Activated naive CD4-positive, alpha-beta T cell treated with anti-CD3 and anti-CD28 coated beads for 36 hours (primary cell): ENCODE results near the gene EVA1C. TPM values are rescaled to one million over a fixed set of nuclear protein-coding genes. Genes with fewer than 3 reads are reported as not detected.
"Not testable (repeated sequence)": the region's sequence is repeated elsewhere in the genome, so short reads cannot be mapped to it uniquely, and the experiment has no call there.

Experiments used
- CTCF ChIA-PET: fragments of 350-600 bp; sonication (Branson Sonifier 250); formaldehyde crosslinking; loops from one replicate; lab custom pipeline; 2021; ENCODE audit warnings: antibody characterized with exemption; lab: Charles Lee
- DNase-seq: peaks from one replicate; pipeline ENCODE4 v3.0.0-alpha.2; 2020
- H3K27ac Mint-ChIP-seq: one replicate; pipeline ENCODE4 v1.8.0; 2021; ENCODE audit warnings: mild to moderate bottlenecking, mixed read lengths
- H3K27me3 Mint-ChIP-seq: one replicate; pipeline ENCODE4 v1.8.0; 2021; ENCODE audit warnings: low read depth, mixed read lengths
- H3K36me3 Mint-ChIP-seq: one replicate; pipeline ENCODE4 v1.8.0; 2021; ENCODE audit warnings: low read depth, mixed read lengths
- H3K4me1 Mint-ChIP-seq: one replicate; pipeline ENCODE4 v1.8.0; 2021; ENCODE audit warnings: low read depth, mixed read lengths
- H3K4me3 Mint-ChIP-seq: one replicate; pipeline ENCODE4 v1.8.0; 2021; ENCODE audit warnings: mild to moderate bottlenecking, moderate library complexity, mixed read lengths
- H3K9me3 Mint-ChIP-seq: one replicate; pipeline ENCODE4 v1.8.0; 2021; ENCODE audit warnings: mixed read lengths
- intact Hi-C: fragments of 100-400 bp; cut with micrococcal nuclease; formaldehyde crosslinking; loops from one replicate; pipeline ENCODE4 v1.15.1; 2023
- total RNA-seq, 2 experiments: library from RNA; stranded (reverse); gene quantifications; one replicate each; pipeline ENCODE4 v1.2.3, GENCODE V29; 2021

The EVA1C gene
- total RNA-seq, 2 experiments from 2014 or later = 5.3 to 5.9 TPM

- intact Hi-C loops = no loop called here
- DNase-seq = no peak
- H3K36me3 Mint-ChIP-seq = peaks cover 27% of the 10 kb centered on the region
- no peaks in the 10 kb centered on the region for H3K27me3 Mint-ChIP-seq
- peaks cover 2% of the 10 kb centered on the region for H3K4me1 Mint-ChIP-seq
- H3K27ac Mint-ChIP-seq = no peak overlapping the region
- H3K9me3 Mint-ChIP-seq = no peaks in the 10 kb centered on the region
- H3K4me3 Mint-ChIP-seq = no peak overlapping the region
- CTCF ChIA-PET = no interaction called here
Measured at GRCh38 chr21:32377991-32378390, 34.5 kb upstream of the EVA1C start.

GRCh38 chr21:32378956-32379355 is 33.5 kb upstream of the EVA1C start:
- CTCF ChIA-PET = no interaction called here
- no peaks in the 10 kb centered on the region for H3K27me3 Mint-ChIP-seq
- H3K9me3 Mint-ChIP-seq = no peaks in the 10 kb centered on the region
- DNase-seq = no peak
- H3K27ac Mint-ChIP-seq = no peak overlapping the region
- no peak overlapping the region for H3K4me3 Mint-ChIP-seq
- intact Hi-C loops = no loop called here
- peaks cover 2% of the 10 kb centered on the region for H3K4me1 Mint-ChIP-seq
- H3K36me3 Mint-ChIP-seq = peaks cover 29% of the 10 kb centered on the region

DNA sequence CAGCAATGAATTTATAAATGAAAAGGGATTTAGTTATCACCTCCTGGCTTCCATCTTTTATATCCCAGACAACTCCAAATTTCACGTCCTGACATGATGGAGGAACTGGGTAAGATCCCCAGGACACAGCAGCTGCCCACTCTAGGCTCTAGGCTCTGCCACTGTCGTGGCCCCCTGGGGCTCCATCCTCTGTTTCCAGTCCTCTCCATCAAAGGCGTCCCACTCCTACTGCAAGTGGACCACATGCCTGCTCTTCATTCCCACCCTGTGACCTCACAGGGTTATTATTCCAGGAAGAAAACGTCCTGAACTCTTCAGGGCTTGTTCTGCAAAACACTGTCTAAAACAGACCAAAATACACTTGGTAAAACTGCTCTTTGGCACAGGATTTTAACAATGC is 31.6 kb upstream of the EVA1C start:
- intact Hi-C loops = no loop called here
- Mint-ChIP-seq H3K36me3 (peaks cover 40% of the 10 kb centered on the region), H3K4me1 (peaks cover 9% of the 10 kb centered on the region), H3K4me3 (no peak overlapping the region), H3K27ac (no peak overlapping the region), H3K27me3 (no peaks in the 10 kb centered on the region), H3K9me3 (no peaks in the 10 kb centered on the region)
- DNase-seq = no peak
- CTCF ChIA-PET = no interaction called here

DNA sequence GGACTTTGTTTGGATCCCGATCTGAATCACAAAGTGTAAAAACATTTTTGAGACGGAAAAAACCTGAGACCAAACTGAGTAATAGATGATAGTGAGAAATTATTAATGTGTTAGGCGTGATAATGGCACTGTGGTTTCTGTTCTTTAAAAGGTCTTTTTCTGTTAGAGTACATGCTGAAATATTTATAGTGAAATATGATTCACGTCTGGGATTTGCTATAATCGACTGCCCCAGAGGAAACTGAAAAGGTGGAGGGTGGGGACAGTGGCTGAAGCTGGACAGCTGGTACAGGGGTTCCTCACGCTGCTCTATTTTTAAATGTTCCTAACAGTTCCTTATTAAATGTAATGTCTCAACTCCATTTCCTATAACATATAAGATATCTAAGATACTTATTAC is 30.9 kb upstream of the EVA1C start:
- H3K27me3 Mint-ChIP-seq = no peaks in the 10 kb centered on the region
- intact Hi-C loops = no loop called here
- CTCF ChIA-PET = no interaction called here

GRCh38 chr21:32382108-32382644 is 30.3 kb upstream of the EVA1C start:
- no peaks in the 10 kb centered on the region for H3K9me3 Mint-ChIP-seq
- H3K4me1 Mint-ChIP-seq = peaks cover 19% of the 10 kb centered on the region
- H3K27me3 Mint-ChIP-seq = no peaks in the 10 kb centered on the region
- H3K4me3 Mint-ChIP-seq = no peak overlapping the region
- H3K36me3 Mint-ChIP-seq = peaks cover 38% of the 10 kb centered on the region
- no peak overlapping the region for H3K27ac Mint-ChIP-seq
- CTCF ChIA-PET = no interaction called here
- no peak for DNase-seq
- intact Hi-C loops = no loop called here

More for the DNA sequence above, 30.9 kb upstream of the EVA1C start:
- H3K4me3 Mint-ChIP-seq = no peak overlapping the region
- no peaks in the 10 kb centered on the region for H3K9me3 Mint-ChIP-seq
- H3K36me3 Mint-ChIP-seq = peaks cover 40% of the 10 kb centered on the region
- no peak for DNase-seq
- H3K4me1 Mint-ChIP-seq = peaks cover 14% of the 10 kb centered on the region
- H3K27ac Mint-ChIP-seq = no peak overlapping the region

- no peak overlapping the region for H3K27ac Mint-ChIP-seq
- no peak overlapping the region for H3K4me3 Mint-ChIP-seq
- CTCF ChIA-PET = interaction anchor here (0.7 kb wide), 2 partner anchors 217 to 260 kb away, joined by 3 to 5 read pairs; no protein-coding TSS in a partner anchor
- intact Hi-C loops = no loop called here
- peaks cover 33% of the 10 kb centered on the region for H3K4me1 Mint-ChIP-seq
- peaks cover 35% of the 10 kb centered on the region for H3K36me3 Mint-ChIP-seq
- H3K9me3 Mint-ChIP-seq = no peaks in the 10 kb centered on the region
- H3K27me3 Mint-ChIP-seq = no peaks in the 10 kb centered on the region
- DNase-seq = no peak
Measured at GRCh38 chr21:32383812-32384211, 28.7 kb upstream of the EVA1C start.

- Mint-ChIP-seq H3K27me3 (no peaks in the 10 kb centered on the region), H3K4me1 (peaks cover 56% of the 10 kb centered on the region), H3K4me3 (no peak overlapping the region), H3K36me3 (peaks cover 33% of the 10 kb centered on the region), H3K27ac (no peak overlapping the region), H3K9me3 (no peaks in the 10 kb centered on the region)
- no peak for DNase-seq
- CTCF ChIA-PET = interaction anchor here (0.8 to 1.1 kb wide), 3 partner anchors 16 to 213 kb away, joined by 3 to 4 read pairs (median 3); no protein-coding TSS in a partner anchor
- intact Hi-C loops = no loop called here
Measured at GRCh38 chr21:32386195-32386870, 26.2 kb upstream of the EVA1C start.

DNA sequence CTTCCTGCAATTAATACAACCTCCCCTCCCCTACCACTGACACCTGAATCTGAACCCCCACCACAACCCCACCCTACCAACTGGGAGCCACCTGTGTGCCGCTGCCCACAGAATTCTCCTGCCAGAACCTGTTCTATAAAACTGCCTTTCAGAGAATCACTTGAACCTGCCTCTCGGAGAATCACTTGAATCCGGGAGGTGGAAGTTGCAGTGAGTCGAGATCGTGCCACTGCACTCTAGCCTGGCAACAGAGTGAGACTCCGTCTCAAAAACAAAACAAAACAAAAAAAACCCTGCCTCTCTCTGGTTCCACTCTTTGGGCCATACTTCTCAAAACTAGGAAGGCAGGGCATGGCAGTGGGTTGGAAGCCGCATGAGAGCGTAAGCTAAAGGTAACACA is 25.4 kb upstream of the EVA1C start:
- no peak for DNase-seq
- peaks cover 33% of the 10 kb centered on the region for H3K36me3 Mint-ChIP-seq
- H3K9me3 Mint-ChIP-seq = no peaks in the 10 kb centered on the region
- H3K27ac Mint-ChIP-seq = no peak overlapping the region
- H3K4me1 Mint-ChIP-seq = peaks cover 62% of the 10 kb centered on the region
- intact Hi-C loops = no loop called here
- no peaks in the 10 kb centered on the region for H3K27me3 Mint-ChIP-seq
- CTCF ChIA-PET = interaction anchor here (0.8 to 1.1 kb wide), 3 partner anchors 15 to 212 kb away, joined by 3 to 4 read pairs (median 3); no protein-coding TSS in a partner anchor
- no peak overlapping the region for H3K4me3 Mint-ChIP-seq

DNA sequence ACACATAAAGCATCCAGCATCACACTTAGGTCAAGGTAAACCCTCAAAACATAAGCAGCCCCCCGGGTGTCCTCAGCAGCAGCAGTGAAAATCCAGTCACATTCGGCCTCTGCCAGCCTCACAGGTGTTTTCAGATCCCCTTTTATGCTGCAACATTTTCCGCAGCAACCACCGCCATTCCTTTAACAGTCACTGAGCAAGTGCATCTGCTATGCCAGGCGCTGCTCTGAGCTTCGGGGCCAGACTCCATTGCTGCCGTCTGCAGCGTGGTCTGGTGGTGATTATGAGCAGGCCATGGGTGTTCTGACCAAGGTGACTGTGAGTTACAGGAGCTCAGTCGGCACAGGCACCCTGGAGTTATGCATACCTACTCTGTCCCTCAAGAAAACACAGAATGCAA is 24.2 kb upstream of the EVA1C start:
- CTCF ChIA-PET = no interaction called here
- intact Hi-C loops = no loop called here
- DNase-seq = no peak
- H3K9me3 Mint-ChIP-seq = no peaks in the 10 kb centered on the region
- peaks cover 33% of the 10 kb centered on the region for H3K36me3 Mint-ChIP-seq
- H3K4me3 Mint-ChIP-seq = no peak overlapping the region
- no peaks in the 10 kb centered on the region for H3K27me3 Mint-ChIP-seq
- peaks cover 62% of the 10 kb centered on the region for H3K4me1 Mint-ChIP-seq
- H3K27ac Mint-ChIP-seq = no peak overlapping the region

DNA sequence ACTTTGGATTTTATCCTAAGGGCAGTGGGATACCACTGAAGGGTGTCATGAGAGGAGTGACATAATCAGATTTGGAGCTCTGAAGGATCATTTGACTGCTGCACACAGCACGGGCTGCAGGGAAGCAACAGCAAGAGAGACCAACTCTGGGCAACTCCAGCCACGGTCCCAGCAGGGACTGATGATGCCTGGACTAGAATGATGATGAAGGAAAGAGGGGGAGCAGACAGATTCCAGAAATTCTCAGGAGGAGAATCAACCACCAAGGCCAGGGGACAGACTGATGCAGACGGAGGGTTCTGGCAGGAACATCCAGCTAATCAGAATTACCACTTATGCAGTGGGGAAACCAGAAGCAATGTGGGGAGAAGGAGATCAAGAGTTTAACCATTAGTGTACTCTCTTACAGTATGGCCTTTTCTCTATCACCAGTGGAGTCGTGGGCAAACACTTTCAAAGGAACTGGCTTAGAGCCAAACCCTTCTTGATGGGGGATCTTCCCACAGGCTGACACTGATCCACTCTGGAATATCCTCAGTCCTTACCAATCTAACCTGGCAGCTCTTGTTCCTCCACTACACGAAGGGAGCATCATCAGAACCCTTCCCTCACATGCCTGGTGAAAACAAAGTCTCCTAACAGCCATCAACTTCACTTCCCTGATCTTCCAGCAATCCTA is 23.0 kb upstream of the EVA1C start:
- Mint-ChIP-seq H3K27me3 (no peaks in the 10 kb centered on the region), H3K4me3 (no peak overlapping the region), H3K36me3 (peaks cover 28% of the 10 kb centered on the region), H3K9me3 (no peaks in the 10 kb centered on the region), H3K4me1 (peaks cover 70% of the 10 kb centered on the region), H3K27ac (no peak overlapping the region)
- DNase-seq = no peak
- CTCF ChIA-PET = no interaction called here
- intact Hi-C loops = loop anchor here (5.0 kb wide), 1 partner anchor 722 kb away; no protein-coding TSS in a partner anchor

- H3K9me3 Mint-ChIP-seq, CTCF ChIA-PET, H3K27me3 Mint-ChIP-seq: not testable (repeated sequence)
Measured at GRCh38 chr21:32390537-32391224, 21.8 kb upstream of the EVA1C start.

GRCh38 chr21:32391755-32392154 is 20.8 kb upstream of the EVA1C start:
- DNase-seq = no peak
- Mint-ChIP-seq H3K4me1 (peaks cover 57% of the 10 kb centered on the region), H3K4me3 (peak overlapping the region; percentile 83), H3K9me3 (no peaks in the 10 kb centered on the region), H3K27me3 (no peaks in the 10 kb centered on the region), H3K36me3 (peaks cover 15% of the 10 kb centered on the region), H3K27ac (peak overlapping the region; percentile 14)
- intact Hi-C loops = loop anchor here (2.0 to 5.0 kb wide), 2 partner anchors 381 to 724 kb away; no protein-coding TSS in a partner anchor
- CTCF ChIA-PET = interaction anchor here (0.6 to 1.1 kb wide), 7 partner anchors 208 to 392 kb away, joined by 3 to 4 read pairs (median 3); no protein-coding TSS in a partner anchor

More at GRCh38 chr21:32390537-32391224, 21.8 kb upstream of the EVA1C start:
- H3K4me1 Mint-ChIP-seq = peaks cover 64% of the 10 kb centered on the region
- DNase-seq, H3K27ac Mint-ChIP-seq: not testable (repeated sequence)
- peaks cover 18% of the 10 kb centered on the region for H3K36me3 Mint-ChIP-seq
- intact Hi-C loops = loop anchor here (5.0 kb wide), 1 partner anchor 723 kb away; no protein-coding TSS in a partner anchor
- peak overlapping the region; percentile 83 for H3K4me3 Mint-ChIP-seq
